Mesenchymal stem cell (in vitro differentiated cells and primary cell): ENCODE measurements around the gene ATP6V1F.
A peak's percentile ranks its signal among the peaks of the same experiment; 100 is the strongest.

Experiments used
- DNase-seq: peaks from one replicate; pipeline ENCODE4 v3.0.0-alpha.2; 2013
- H2AFZ ChIP-seq: one replicate; pipeline ENCODE4 v1.6.1; 2013; ENCODE audit warnings: low read depth, mild to moderate bottlenecking, control low read depth, inconsistent platforms, low read length, moderate library complexity
- H2AK5ac ChIP-seq: 2 replicates; pipeline ENCODE4 v1.6.1; 2013; ENCODE audit warnings: low read length, moderate library complexity, mild to moderate bottlenecking, inconsistent platforms; ENCODE audit not compliant: severe bottlenecking
- H2BK120ac ChIP-seq: one replicate; pipeline ENCODE4 v1.6.1; 2013; ENCODE audit warnings: low read depth, mild to moderate bottlenecking, inconsistent platforms, low read length, moderate library complexity
- H2BK12ac ChIP-seq, 2 experiments: one replicate each; pipeline ENCODE4 v1.6.1; 2013; ENCODE audit warnings: inconsistent platforms in 2 of 2, low read length in 2 of 2, mild to moderate bottlenecking in 2 of 2, moderate library complexity in 2 of 2, control low read depth in 1 of 2
- H2BK15ac ChIP-seq: one replicate; pipeline ENCODE4 v1.6.1; 2013; ENCODE audit warnings: mild to moderate bottlenecking, low read depth, inconsistent platforms; ENCODE audit not compliant: poor library complexity, severe bottlenecking
- H2BK5ac ChIP-seq: 2 replicates; pipeline ENCODE4 v1.6.1; 2013; ENCODE audit warnings: low read depth, mild to moderate bottlenecking, low read length, control low read depth, inconsistent platforms; ENCODE audit not compliant: poor library complexity, severe bottlenecking
- H3K14ac ChIP-seq, 2 experiments: one replicate each; pipeline ENCODE4 v1.6.1; 2013; ENCODE audit warnings: inconsistent platforms in 2 of 2, low read length in 2 of 2, control low read depth in 1 of 2, mild to moderate bottlenecking in 1 of 2, moderate library complexity in 1 of 2
- H3K18ac ChIP-seq, 2 experiments: one replicate each; pipeline ENCODE4 v1.6.1; 2013; ENCODE audit warnings: inconsistent platforms in 2 of 2, low read length in 2 of 2, control low read depth in 1 of 2, low read depth in 1 of 2, mild to moderate bottlenecking in 1 of 2
- H3K23ac ChIP-seq, 2 experiments: one replicate each; pipeline ENCODE4 v1.6.1; 2013; ENCODE audit warnings: inconsistent platforms in 2 of 2, low read length in 2 of 2, mild to moderate bottlenecking in 2 of 2, moderate library complexity in 2 of 2, control low read depth in 1 of 2
- H3K27ac ChIP-seq: 2 replicates; pipeline ENCODE4 v1.5.1; 2013; ENCODE audit warnings: mild to moderate bottlenecking, moderate library complexity, low read length, control low read depth, inconsistent platforms; ENCODE audit not compliant: poor library complexity, severe bottlenecking
- H3K27me3 ChIP-seq, 2 experiments: 2 replicates each; pipeline versions ENCODE4 v1.6.1 to v1.7.0; 2013; ENCODE audit warnings: low read length in 2 of 2, mild to moderate bottlenecking in 2 of 2, moderate library complexity in 2 of 2, control low read depth in 1 of 2, inconsistent platforms in 1 of 2; ENCODE audit not compliant: control insufficient read depth in 1 of 2, insufficient read depth in 1 of 2
- H3K36me3 ChIP-seq, 2 experiments: 2 replicates each; pipeline versions ENCODE4 v1.6.1 to v1.7.0; 2013; ENCODE audit warnings: low read length in 2 of 2, control low read depth in 1 of 2, inconsistent platforms in 1 of 2, low read depth in 1 of 2, mild to moderate bottlenecking in 1 of 2; ENCODE audit not compliant: insufficient read depth in 2 of 2, control insufficient read depth in 1 of 2
- H3K4ac ChIP-seq, 2 experiments: one replicate each; pipeline ENCODE4 v1.6.1; 2013; ENCODE audit warnings: inconsistent platforms in 2 of 2, low read length in 2 of 2, mild to moderate bottlenecking in 2 of 2, moderate library complexity in 2 of 2, control low read depth in 1 of 2, low read depth in 1 of 2
- H3K4me1 ChIP-seq: 2 replicates; pipeline ENCODE4 v1.6.1; 2013; ENCODE audit warnings: low read depth, low read length, control low read depth; ENCODE audit not compliant: control insufficient read depth, insufficient read depth
- H3K4me2 ChIP-seq: 2 replicates; pipeline ENCODE4 v1.6.1; 2013; ENCODE audit warnings: low read length, mild to moderate bottlenecking, inconsistent platforms; ENCODE audit not compliant: poor library complexity, severe bottlenecking
- H3K4me3 ChIP-seq, 2 experiments: 2 replicates each; pipeline versions ENCODE4 v1.5.1 to v1.7.0; 2013; ENCODE audit warnings: low read length in 2 of 2, mild to moderate bottlenecking in 2 of 2, control low read depth in 1 of 2, low read depth in 1 of 2; ENCODE audit not compliant: insufficient read depth in 1 of 2
- H3K79me1 ChIP-seq: replicated peaks from 2 replicates; pipeline ENCODE4 v1.6.1; 2013; ENCODE audit warnings: mild to moderate bottlenecking, control low read depth, low read length, inconsistent platforms; ENCODE audit not compliant: poor library complexity, severe bottlenecking
- H3K9ac ChIP-seq: 2 replicates; pipeline ENCODE4 v1.7.0; 2013; ENCODE audit warnings: mild to moderate bottlenecking, low read length, moderate library complexity
- H3K9me3 ChIP-seq: 2 replicates; pipeline ENCODE4 v1.7.0; 2013; ENCODE audit warnings: mild to moderate bottlenecking, low read length; ENCODE audit not compliant: control insufficient read depth
- H4K8ac ChIP-seq: one replicate; pipeline ENCODE4 v1.6.1; 2013; ENCODE audit warnings: inconsistent platforms, mild to moderate bottlenecking, low read length, moderate library complexity
- H4K91ac ChIP-seq: one replicate; pipeline ENCODE4 v1.6.1; 2013; ENCODE audit warnings: mild to moderate bottlenecking, low read length, inconsistent platforms
- WGBS: methylation state at CpG from one replicate; pipeline ENCODE4 v1.1.7; 2013; ENCODE audit warnings: mixed read lengths; 5-methylcytosine and 5-hydroxymethylcytosine counted together

The ATP6V1F gene

DNA sequence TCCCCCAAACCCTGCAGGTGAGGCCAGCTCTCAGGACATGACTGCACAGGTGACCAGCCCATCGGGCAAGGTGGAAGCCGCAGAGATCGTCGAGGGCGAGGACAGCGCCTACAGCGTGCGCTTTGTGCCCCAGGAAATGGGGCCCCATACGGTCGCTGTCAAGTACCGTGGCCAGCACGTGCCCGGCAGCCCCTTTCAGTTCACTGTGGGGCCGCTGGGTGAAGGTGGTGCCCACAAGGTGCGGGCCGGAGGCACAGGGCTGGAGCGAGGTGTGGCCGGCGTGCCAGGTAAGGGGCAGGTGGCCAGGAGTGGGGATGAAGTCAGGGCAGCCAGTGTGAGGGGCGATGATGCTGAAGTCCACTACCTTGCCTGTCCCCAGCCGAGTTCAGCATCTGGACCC lies 8.3 kb upstream of the ATP6V1F start:
- peaks cover 80 to 93% of the 10 kb centered on the region in 2 experiments for H3K36me3 ChIP-seq
- H4K91ac ChIP-seq, result no peak overlapping the region
- H3K23ac ChIP-seq, result no peak overlapping the region
- no peak overlapping the region for H3K4me3 ChIP-seq
- H3K79me1 ChIP-seq, result peaks cover 3% of the 10 kb centered on the region
- no peak overlapping the region for H3K14ac ChIP-seq
- WGBS, result 98% methylated on average over 21 of the region's 21 CpGs
- no peak overlapping the region for H2BK5ac ChIP-seq
- no peak overlapping the region for H2AFZ ChIP-seq
- H3K27ac ChIP-seq, result no peak overlapping the region
- H3K9me3 ChIP-seq, result no peaks in the 10 kb centered on the region
- H2BK12ac ChIP-seq, result no peak overlapping the region
- H4K8ac ChIP-seq, result no peak overlapping the region
- H3K4me2 ChIP-seq, result no peak overlapping the region
- H2BK120ac ChIP-seq, result no peak overlapping the region
- H2BK15ac ChIP-seq, result no peak overlapping the region
- no peak overlapping the region for H3K4ac ChIP-seq
- no peaks in the 10 kb centered on the region for H3K27me3 ChIP-seq
- peaks cover 14% of the 10 kb centered on the region for H3K4me1 ChIP-seq
- no peak overlapping the region for H3K9ac ChIP-seq
- no peak for DNase-seq
- no peak overlapping the region for H2AK5ac ChIP-seq
- H3K18ac ChIP-seq, result no peak overlapping the region

DNA sequence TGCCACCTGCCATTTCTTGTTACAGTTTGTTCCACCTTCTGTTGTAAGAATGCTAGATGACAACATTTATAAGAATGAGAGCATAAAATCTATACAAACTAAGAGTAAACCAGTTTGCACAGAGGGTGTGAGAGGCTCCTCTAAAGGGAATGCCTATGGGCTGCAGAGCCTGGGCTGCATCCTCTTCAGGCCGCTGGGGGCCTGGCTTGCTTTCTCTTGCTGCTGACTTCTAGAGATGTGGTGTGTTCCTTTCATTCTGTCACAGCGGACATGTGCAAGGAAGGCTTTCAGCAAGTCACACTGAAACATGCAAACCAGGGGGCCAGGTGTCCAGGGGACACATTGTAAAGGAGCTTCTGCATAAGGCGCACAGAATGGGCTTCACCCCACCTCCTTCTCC lies 7.1 kb upstream of the ATP6V1F start:
- Histone ChIP-seq H2BK15ac (no peak overlapping the region), H2BK5ac (no peak overlapping the region), H3K9ac (no peak overlapping the region), H3K4me3 (no peak overlapping the region), H3K27me3 (no peaks in the 10 kb centered on the region), H3K4ac (no peak overlapping the region), H3K79me1 (peaks cover 3% of the 10 kb centered on the region), H3K18ac (no peak overlapping the region), H3K27ac (no peak overlapping the region), H3K9me3 (no peaks in the 10 kb centered on the region), H2AFZ (no peak overlapping the region), H2AK5ac (no peak overlapping the region), H3K23ac (no peak overlapping the region), H2BK120ac (no peak overlapping the region), H3K4me1 (peaks cover 19% of the 10 kb centered on the region), H4K8ac (no peak overlapping the region), H2BK12ac (no peak overlapping the region), H3K36me3 (peaks cover 68 to 93% of the 10 kb centered on the region in 2 experiments), H3K4me2 (no peak overlapping the region), H3K14ac (no peak overlapping the region), H4K91ac (no peak overlapping the region)
- DNase-seq, result no peak
- 96% methylated on average over 3 of the region's 3 CpGs for WGBS

DNA sequence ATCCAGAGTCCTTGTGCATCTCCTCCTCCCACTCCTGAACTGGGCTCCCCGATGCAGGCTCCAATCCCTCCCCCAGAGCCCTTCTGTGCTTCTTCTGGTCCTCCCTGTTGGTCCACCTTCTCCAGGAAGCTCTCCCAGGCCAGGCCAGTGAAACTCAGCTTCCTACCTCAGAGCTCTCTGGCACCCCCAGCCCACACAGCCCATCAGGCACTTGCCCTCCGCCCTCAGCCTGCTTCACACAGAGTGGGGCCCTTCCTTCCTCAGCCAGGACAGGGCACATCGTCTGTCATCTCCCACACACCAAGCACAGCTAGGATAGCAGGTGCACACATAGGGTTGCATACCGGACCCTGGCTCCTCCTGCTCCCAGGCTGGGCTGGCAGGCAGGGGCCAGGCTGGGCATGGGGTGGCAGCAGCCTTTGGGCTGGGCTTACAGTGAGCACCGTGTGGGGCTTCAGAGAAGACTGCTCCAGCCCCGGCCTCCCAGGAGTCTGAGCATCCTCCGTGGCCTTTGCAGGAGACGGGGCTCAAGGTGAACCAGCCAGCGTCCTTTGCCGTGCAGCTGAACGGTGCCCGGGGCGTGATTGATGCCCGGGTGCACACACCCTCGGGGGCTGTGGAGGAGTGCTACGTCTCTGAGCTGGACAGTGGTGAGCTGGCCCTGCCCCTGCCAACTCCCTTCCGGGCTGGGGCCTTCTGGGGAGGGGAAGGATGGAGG lies 6.5 kb upstream of the ATP6V1F start:
- no peak overlapping the region for H2AK5ac ChIP-seq
- H3K9ac ChIP-seq, result no peak overlapping the region
- no peak overlapping the region for H2BK12ac ChIP-seq
- peaks cover 62 to 87% of the 10 kb centered on the region in 2 experiments for H3K36me3 ChIP-seq
- no peak overlapping the region for H3K23ac ChIP-seq
- H3K27ac ChIP-seq, result no peak overlapping the region
- H3K4ac ChIP-seq, result no peak overlapping the region
- no peaks in the 10 kb centered on the region for H3K27me3 ChIP-seq
- H2BK120ac ChIP-seq, result no peak overlapping the region
- no peak overlapping the region for H4K8ac ChIP-seq
- no peaks in the 10 kb centered on the region for H3K9me3 ChIP-seq
- H2BK5ac ChIP-seq, result no peak overlapping the region
- H4K91ac ChIP-seq, result no peak overlapping the region
- 95% methylated on average over 14 of the region's 17 CpGs for WGBS
- H3K4me2 ChIP-seq, result no peak overlapping the region
- H2AFZ ChIP-seq, result no peak overlapping the region
- H3K4me3 ChIP-seq, result no peak overlapping the region
- no peak overlapping the region for H3K14ac ChIP-seq
- H2BK15ac ChIP-seq, result no peak overlapping the region
- DNase-seq, result no peak
- H3K18ac ChIP-seq, result no peak overlapping the region
- peaks cover 3% of the 10 kb centered on the region for H3K79me1 ChIP-seq
- peaks cover 19% of the 10 kb centered on the region for H3K4me1 ChIP-seq

DNA sequence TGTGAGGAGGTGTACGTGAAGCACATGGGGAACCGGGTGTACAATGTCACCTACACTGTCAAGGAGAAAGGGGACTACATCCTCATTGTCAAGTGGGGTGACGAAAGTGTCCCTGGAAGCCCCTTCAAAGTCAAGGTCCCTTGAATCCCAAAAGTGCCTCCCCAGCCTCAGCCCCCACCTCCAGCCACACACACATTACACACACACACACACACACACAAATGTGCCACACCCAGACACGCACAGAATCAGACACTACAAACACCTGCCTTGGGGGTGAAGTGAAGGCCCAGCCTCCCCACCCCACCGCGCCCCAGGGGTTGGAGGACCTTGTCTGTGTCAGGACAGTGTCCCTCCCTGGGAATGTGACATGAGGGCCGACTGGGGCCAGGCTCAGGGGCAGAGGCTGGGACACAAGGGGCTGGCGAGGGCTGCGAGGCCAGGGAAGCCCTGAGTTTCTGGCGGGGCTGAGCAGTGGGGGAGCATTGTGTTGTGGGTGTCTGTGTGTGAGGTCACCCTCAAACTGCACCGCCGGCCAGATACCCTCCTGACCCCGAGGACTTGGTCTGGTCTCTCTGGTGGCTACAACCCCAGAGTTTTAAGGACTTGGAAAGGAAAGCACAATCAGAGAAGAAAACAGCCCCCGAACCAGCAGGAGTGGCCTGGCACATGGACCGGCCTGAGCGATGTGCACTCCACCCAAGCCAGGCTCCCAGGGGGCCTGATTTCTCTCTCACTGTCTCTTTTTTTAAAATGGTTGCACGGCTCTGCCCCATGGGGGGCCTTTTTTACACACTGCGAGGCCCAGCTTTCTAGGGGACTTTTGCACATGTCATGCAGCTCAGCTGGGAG lies 4.0 kb upstream of the ATP6V1F start:
- H3K79me1 ChIP-seq, result no peaks in the 10 kb centered on the region
- no peak for DNase-seq
- no peak overlapping the region for H2BK120ac ChIP-seq
- no peak overlapping the region for H3K4ac ChIP-seq
- H3K23ac ChIP-seq, result no peak overlapping the region
- no peak overlapping the region for H3K14ac ChIP-seq
- H2BK15ac ChIP-seq, result no peak overlapping the region
- 90% methylated on average over 17 of the region's 18 CpGs for WGBS
- no peak overlapping the region for H2AK5ac ChIP-seq
- H3K36me3 ChIP-seq, result peaks cover 38 to 65% of the 10 kb centered on the region in 2 experiments
- H3K4me1 ChIP-seq, result peaks cover 23% of the 10 kb centered on the region
- H3K4me2 ChIP-seq, result no peak overlapping the region
- H3K18ac ChIP-seq, result no peak overlapping the region
- peak overlapping the region in 1 of 2 experiments; percentile 10 for H3K4me3 ChIP-seq
- no peaks in the 10 kb centered on the region for H3K9me3 ChIP-seq
- H3K9ac ChIP-seq, result peak overlapping the region; percentile 38
- no peak overlapping the region for H2BK5ac ChIP-seq
- no peak overlapping the region for H4K91ac ChIP-seq
- no peaks in the 10 kb centered on the region for H3K27me3 ChIP-seq
- H2BK12ac ChIP-seq, result no peak overlapping the region
- H4K8ac ChIP-seq, result no peak overlapping the region
- H2AFZ ChIP-seq, result no peak overlapping the region
- H3K27ac ChIP-seq, result no peak overlapping the region
